A549 (cell line): Measurements from ENCODE around the gene CTXND2. TPM values are rescaled to one million over a fixed set of nuclear protein-coding genes. Genes with fewer than 3 reads are reported as not detected.
"Not testable (repeated sequence)": the region's sequence is repeated elsewhere in the genome, so short reads cannot be mapped to it uniquely, and the experiment has no call there.

Experiments used
- ATAC-seq, 2 experiments: fragments of 200-7000 bp in 1 of 2; fragments of >200 bp in 1 of 2; cut with Nextera tagmentation in 1 of 2; cut with Tn5 transposase in 1 of 2; 3 replicates each; pipeline versions ENCODE4 v1.8.0 to v1.9.1; 2018 to 2020; ENCODE audit warnings: mild to moderate bottlenecking in 1 of 2, moderate library complexity in 1 of 2
- CTCF ChIA-PET: fragments of 300-600 bp; sonication (Branson Sonifier 250); formaldehyde crosslinking; extraction: SDS; loops from one replicate; lab custom pipeline; 2021; ENCODE audit warnings: antibody characterized with exemption, inconsistent platforms; lab: Yijun Ruan, JAX
- POLR2A ChIA-PET: fragments of 350-600 bp; formaldehyde crosslinking; extraction: SDS; loops from one replicate; lab custom pipeline; 2021; ENCODE audit warnings: antibody characterized with exemption, inconsistent platforms; lab: Yijun Ruan, JAX
- DNase-seq, 2 experiments: peaks; one replicate each; pipeline versions ENCODE4 v3.0.0 to v3.0.0-alpha.2; 2011 to 2016; ENCODE audit warnings: low read depth in 1 of 2, low spot score in 1 of 2
- FAIRE-seq: peaks from 2 replicates; lab custom pipeline; 2011; peaks lifted over from hg19 to GRCh38; lab: Jason Lieb, UNC
- H3K27ac ChIP-seq, 2 experiments: fragments of >200 bp; sonication (Bioruptor Twin); formaldehyde crosslinking; 3 replicates each; pipeline ENCODE4 v1.5.1; 2016 to 2017
- H3K4me1 ChIP-seq: fragments of >200 bp; sonication (Bioruptor Twin); formaldehyde crosslinking; 3 replicates; pipeline ENCODE4 v1.6.1; 2016
- H3K4me2 ChIP-seq: fragments of >200 bp; sonication (Bioruptor Twin); formaldehyde crosslinking; 3 replicates; pipeline ENCODE4 v1.6.1; 2016
- H3K4me3 ChIP-seq: fragments of >200 bp; sonication (Bioruptor Twin); formaldehyde crosslinking; 3 replicates; pipeline ENCODE4 v1.5.1; 2016
- H3K9me3 ChIP-seq: fragments of >200 bp; sonication (Bioruptor Twin); formaldehyde crosslinking; 3 replicates; pipeline ENCODE4 v1.6.1; 2016
- ATOH8 ChIP-seq: fragments of 250-450 bp; sonication (Bioruptor Pico); IDR thresholded peaks from 2 replicates; pipeline ENCODE4 v1.5.0; 2020; ENCODE audit warnings: low read depth, mild to moderate bottlenecking, moderate library complexity
- BHLHE40 ChIP-seq: IDR thresholded peaks from 2 replicates; pipeline ENCODE4 v1.6.1; 2012; ENCODE audit warnings: low read depth, low read length, inconsistent platforms
- CBX2 ChIP-seq: fragments of 200-600 bp; sonication (generic); IDR thresholded peaks from 2 replicates; pipeline ENCODE4 v1.6.1; 2016; ENCODE audit warnings: low read depth, mild to moderate bottlenecking, borderline replicate concordance
- CEBPB ChIP-seq, 2 experiments: fragments of >200 bp in 1 of 2; sonication (Bioruptor Twin) in 1 of 2; formaldehyde crosslinking in 1 of 2; IDR thresholded peaks; 2 replicates each; pipeline ENCODE4 v1.6.1; 2012 to 2016
- CHD2 ChIP-seq: fragments of 150-350 bp; IDR thresholded peaks from 2 replicates; pipeline ENCODE4 v1.6.1; 2014; ENCODE audit warnings: low read length; ENCODE audit not compliant: partially characterized antibody
- CTCF ChIP-seq: fragments of >200 bp; sonication (Bioruptor Twin); formaldehyde crosslinking; IDR thresholded peaks from 3 replicates; pipeline ENCODE4 v1.5.1; 2016
- EHMT2 ChIP-seq: fragments of 200-600 bp; sonication (generic); IDR thresholded peaks from 2 replicates; pipeline ENCODE4 v1.6.1; 2016; ENCODE audit warnings: antibody characterized with exemption, low read depth, mild to moderate bottlenecking, moderate library complexity
- FOSL2 ChIP-seq, 2 experiments: fragments of 450-650 bp in 1 of 2; fragments of >200 bp in 1 of 2; sonication (Bioruptor Twin) in 1 of 2; formaldehyde crosslinking; IDR thresholded peaks; 2 replicates each; pipeline versions ENCODE4 v1.5.0 to v1.6.1; 2016 to 2020; ENCODE audit warnings: mild to moderate bottlenecking in 1 of 2, moderate library complexity in 1 of 2
- FOXS1 ChIP-seq: fragments of 250-450 bp; sonication (Bioruptor Pico); IDR thresholded peaks from 2 replicates; pipeline ENCODE4 v1.5.0; 2020; ENCODE audit warnings: mild to moderate bottlenecking, moderate library complexity
- HEYL ChIP-seq: fragments of 250-450 bp; sonication (Bioruptor Pico); IDR thresholded peaks from 2 replicates; pipeline ENCODE4 v1.8.0; 2021; ENCODE audit warnings: mild to moderate bottlenecking, moderate library complexity
- HOXB13 ChIP-seq: fragments of 250-450 bp; sonication (Bioruptor Pico); IDR thresholded peaks from 2 replicates; pipeline ENCODE4 v1.5.0; 2020; ENCODE audit warnings: low read depth, mild to moderate bottlenecking, moderate library complexity
- HOXB5 ChIP-seq: fragments of 250-450 bp; sonication (Bioruptor Pico); IDR thresholded peaks from 2 replicates; pipeline ENCODE4 v1.5.0; 2020; ENCODE audit warnings: mild to moderate bottlenecking, moderate library complexity
- JUN ChIP-seq, 2 experiments: fragments of >200 bp; sonication (Bioruptor Twin); formaldehyde crosslinking; IDR thresholded peaks; 2 replicates in 1 of 2; 3 replicates in 1 of 2; pipeline ENCODE4 v1.6.1; 2016 to 2017
- JUNB ChIP-seq: fragments of >200 bp; sonication (Bioruptor Twin); formaldehyde crosslinking; IDR thresholded peaks from 2 replicates; pipeline ENCODE4 v1.6.1; 2016
- KDM1A ChIP-seq: fragments of 200-600 bp; sonication (generic); IDR thresholded peaks from 2 replicates; pipeline ENCODE4 v1.6.1; 2016; ENCODE audit warnings: low read depth, mild to moderate bottlenecking
- MAFK ChIP-seq: fragments of 450-650 bp; IDR thresholded peaks from 2 replicates; pipeline ENCODE4 v1.6.1; 2014; ENCODE audit not compliant: partially characterized antibody
- MAZ ChIP-seq: fragments of 150-350 bp; IDR thresholded peaks from 2 replicates; pipeline ENCODE4 v1.6.1; 2014; ENCODE audit warnings: antibody characterized with exemption, low read depth, low read length, borderline replicate concordance
- RFX5 ChIP-seq: fragments of 450-650 bp; IDR thresholded peaks from 2 replicates; pipeline ENCODE4 v1.7.1; 2014; ENCODE audit warnings: antibody characterized with exemption, mild to moderate bottlenecking, moderate library complexity
- TP53 ChIP-seq: fragments of 250-450 bp; sonication (Bioruptor Pico); IDR thresholded peaks from 2 replicates; pipeline ENCODE4 v1.5.0; 2021; ENCODE audit warnings: mild to moderate bottlenecking, moderate library complexity
- ZC3H11A ChIP-seq: fragments of 450-650 bp; IDR thresholded peaks from 2 replicates; pipeline ENCODE4 v1.6.1; 2014; ENCODE audit warnings: antibody characterized with exemption, mild to moderate bottlenecking
- ZNF302 ChIP-seq: fragments of 250-450 bp; sonication (Bioruptor Pico); IDR thresholded peaks from 2 replicates; pipeline ENCODE4 v1.9.0; 2021; ENCODE audit warnings: inconsistent platforms, mild to moderate bottlenecking, moderate library complexity
- ZSCAN20 ChIP-seq: fragments of 250-450 bp; sonication (Bioruptor Pico); IDR thresholded peaks from 2 replicates; pipeline ENCODE4 v1.8.0; 2022; ENCODE audit warnings: mild to moderate bottlenecking, moderate library complexity
- WGBS: methylation state at CpG from one replicate; pipeline ENCODE4 v1.1.6; 2017; ENCODE audit errors: missing lambda C conversion rate; 5-methylcytosine and 5-hydroxymethylcytosine counted together
- polyA plus RNA-seq, 4 experiments: library from polyadenylated mRNA; depleted of rRNA in 3 of 4; stranded (reverse); fragments of >200 nt; fragmentation: RNase III in 1 of 4; extraction: RNeasy Plus Mini Kit Qiagen cat#74134 plus additional on column Dnase treatment in 1 of 4; gene quantifications; 2 replicates in 3 of 4; 3 replicates in 1 of 4; pipeline ENCODE4 v1.2.3, GENCODE V29; 2011 to 2017

Gene CTXND2
- polyA plus RNA-seq, 2 of the 4 experiments (the other 2 are of a cell fraction): not detected

GRCh38 chr1:150893336-150893913 is 6.5 kb downstream of the CTXND2 start:
- CTCF ChIA-PET: interaction anchor here (0.6 to 1.7 kb wide), 3 partner anchors 10 to 29 kb away, joined by 3 to 8 read pairs (median 3); no protein-coding TSS in a partner anchor

GRCh38 chr1:150895618-150896017 is 8.7 kb downstream of the CTXND2 start:
- DNase-seq (peak; percentile 56 to 61), ATAC-seq (peak; percentile 92 to 100), FAIRE-seq (no peak)
- TF ChIP-seq HOXB5 (CRISPR knock-in tag): no peak
- TF ChIP-seq BHLHE40: no peak
- TF ChIP-seq ZNF302 (CRISPR knock-in tag): no peak
- peak; percentile 91 for TF ChIP-seq RFX5
- no peak for TF ChIP-seq FOSL2 (IDR thresholded peaks at IDR 0.05)
- peak; percentile 58 for TF ChIP-seq FOSL2 (CRISPR knock-in tag; IDR thresholded peaks at IDR 0.05)
- TF ChIP-seq CHD2: no peak
- peak in 1 of 2 experiments; percentile 25; a peak in 1 of 4 replicates for TF ChIP-seq CEBPB (IDR thresholded peaks at IDR 0.05)
- no peak for TF ChIP-seq ZSCAN20 (CRISPR knock-in tag)
- no peak for TF ChIP-seq EHMT2
- TF ChIP-seq MAFK: no peak
- H3K4me3 ChIP-seq: no peak overlapping the region
- H3K27ac ChIP-seq: peak overlapping the region in 1 of 2 experiments; percentile 15; a peak in 1 of 6 replicates
- H3K4me2 ChIP-seq: peak overlapping the region; percentile 1; the same call in 1 of the 3 replicates
- WGBS: 33% methylated on average over 4 of the region's 4 CpGs
- no peaks in the 10 kb centered on the region for H3K9me3 ChIP-seq
- POLR2A ChIA-PET: no interaction called here
- peaks cover 9% of the 10 kb centered on the region for H3K4me1 ChIP-seq
- CTCF ChIA-PET: interaction anchor here (0.9 to 4.3 kb wide), 4 partner anchors 13 to 27 kb away, joined by 3 to 15 read pairs (median 4); no protein-coding TSS in a partner anchor

More at GRCh38 chr1:150893336-150893913, 6.5 kb downstream of the CTXND2 start:
- Histone ChIP-seq H3K4me1 (peaks cover 9% of the 10 kb centered on the region), H3K27ac (no peak overlapping the region), H3K9me3 (no peaks in the 10 kb centered on the region), H3K4me2 (no peak overlapping the region), H3K4me3 (no peak overlapping the region)
- FAIRE-seq: no peak
- DNase-seq: no peak
- TF ChIP-seq MAFK: no peak
- TF ChIP-seq CBX2: no peak
- no peak for TF ChIP-seq HEYL (CRISPR knock-in tag)
- no peak for TF ChIP-seq FOXS1 (CRISPR knock-in tag)
- TF ChIP-seq EHMT2: no peak
- no peak for TF ChIP-seq TP53 (CRISPR knock-in tag)
- TF ChIP-seq MAZ: no peak
- no peak for TF ChIP-seq JUNB
- TF ChIP-seq CTCF: no peak
- no peak for TF ChIP-seq ZC3H11A
- no peak for TF ChIP-seq KDM1A
- TF ChIP-seq JUN (IDR thresholded peaks at IDR 0.05): no peak
- no peak for TF ChIP-seq ATOH8 (CRISPR knock-in tag)
- no peak for TF ChIP-seq HOXB13 (CRISPR knock-in tag)
- 70% methylated on average over 3 of the region's 3 CpGs for WGBS
- no peak for ATAC-seq
- POLR2A ChIA-PET: no interaction called here

GRCh38 chr1:150899795-150900194 is 12.9 kb downstream of the CTXND2 start:
- H3K27ac ChIP-seq, DNase-seq, H3K9me3 ChIP-seq, POLR2A ChIA-PET, FAIRE-seq, H3K4me2 ChIP-seq, H3K4me3 ChIP-seq, ATAC-seq: not testable (repeated sequence)
- WGBS: 76% methylated on average over 8 of the region's 8 CpGs
- CTCF ChIA-PET: interaction anchor here (0.9 to 2.8 kb wide), 4 partner anchors 9 to 367 kb away, joined by 4 to 10 read pairs (median 6); partner anchors contain the start of gene MINDY1
- peak; percentile 8 for TF ChIP-seq MAFK
- TF ChIP-seq, all 56 proteins: peak for 1; not testable (repeated sequence) for 55
- not testable (repeated sequence) for H3K4me1 ChIP-seq
